ENCODE data around the gene SUGP1.

The SUGP1 gene

GRCh38 chr19:19257836-19258588 is 62.3 kb downstream of the SUGP1 start:
- TF ChIP-seq GATA2 (IDR thresholded peaks at IDR 0.05; ENCODE audit: low read depth, low read length) = no peak
- TF ChIP-seq GATA3 (IDR thresholded peaks at IDR 0.05; ENCODE audit: low read depth, low read length) = no peak

- TF ChIP-seq GATA3 (IDR thresholded peaks at IDR 0.05; ENCODE audit: low read depth, low read length) (no peak), GATA2 (IDR thresholded peaks at IDR 0.05; ENCODE audit: low read depth, low read length) (no peak)
Measured at GRCh38 chr19:19257137-19257536, 63.2 kb downstream of the SUGP1 start.

GRCh38 chr19:19256072-19256969 is 64.0 kb downstream of the SUGP1 start:
- no peak for TF ChIP-seq GATA2 (IDR thresholded peaks at IDR 0.05; ENCODE audit: low read depth, low read length)
- TF ChIP-seq GATA3 (IDR thresholded peaks at IDR 0.05; ENCODE audit: low read depth, low read length) = no peak

- TF ChIP-seq GATA3 (IDR thresholded peaks at IDR 0.05; ENCODE audit: low read depth, low read length) = no peak
- no peak for TF ChIP-seq GATA2 (IDR thresholded peaks at IDR 0.05; ENCODE audit: low read depth, low read length)
Measured at GRCh38 chr19:19250196-19250801, 70.0 kb downstream of the SUGP1 start.

GRCh38 chr19:19240476-19240875 is 79.8 kb downstream of the SUGP1 start:
- TF ChIP-seq GATA2 (IDR thresholded peaks at IDR 0.05; ENCODE audit: low read depth, low read length) = no peak
- no peak for TF ChIP-seq GATA3 (IDR thresholded peaks at IDR 0.05; ENCODE audit: low read depth, low read length)

- no peak for TF ChIP-seq GATA3 (IDR thresholded peaks at IDR 0.05; ENCODE audit: low read depth, low read length)
- TF ChIP-seq GATA2 (IDR thresholded peaks at IDR 0.05; ENCODE audit: low read depth, low read length) = no peak
Measured at GRCh38 chr19:19239675-19240074, 80.6 kb downstream of the SUGP1 start.

- TF ChIP-seq GATA3 (IDR thresholded peaks at IDR 0.05; ENCODE audit: low read depth, low read length) (no peak), GATA2 (IDR thresholded peaks at IDR 0.05; ENCODE audit: low read depth, low read length) (no peak)
Measured at GRCh38 chr19:19238126-19238894, 82.0 kb downstream of the SUGP1 start.

- TF ChIP-seq GATA2 (IDR thresholded peaks at IDR 0.05; ENCODE audit: low read depth, low read length) = no peak
- TF ChIP-seq GATA3 (IDR thresholded peaks at IDR 0.05; ENCODE audit: low read depth, low read length) = no peak
Measured at GRCh38 chr19:19236173-19236572, 84.1 kb downstream of the SUGP1 start.

GRCh38 chr19:19234220-19234816 is 86.0 kb downstream of the SUGP1 start:
- no peak for TF ChIP-seq GATA2 (IDR thresholded peaks at IDR 0.05; ENCODE audit: low read depth, low read length)
- TF ChIP-seq GATA3 (IDR thresholded peaks at IDR 0.05; ENCODE audit: low read depth, low read length) = no peak

- no peak for TF ChIP-seq GATA3 (IDR thresholded peaks at IDR 0.05; ENCODE audit: low read depth, low read length)
- TF ChIP-seq GATA2 (IDR thresholded peaks at IDR 0.05; ENCODE audit: low read depth, low read length) = no peak
Measured at GRCh38 chr19:19232261-19232721, 88.0 kb downstream of the SUGP1 start.

- TF ChIP-seq GATA2 (IDR thresholded peaks at IDR 0.05; ENCODE audit: low read depth, low read length) (no peak), GATA3 (IDR thresholded peaks at IDR 0.05; ENCODE audit: low read depth, low read length) (no peak)
Measured at GRCh38 chr19:19230999-19231398, 89.3 kb downstream of the SUGP1 start.

GRCh38 chr19:19229701-19230100 is 90.6 kb downstream of the SUGP1 start:
- no peak for TF ChIP-seq GATA3 (IDR thresholded peaks at IDR 0.05; ENCODE audit: low read depth, low read length)
- no peak for TF ChIP-seq GATA2 (IDR thresholded peaks at IDR 0.05; ENCODE audit: low read depth, low read length)

- TF ChIP-seq GATA2 (IDR thresholded peaks at IDR 0.05; ENCODE audit: low read depth, low read length) = no peak
Measured at GRCh38 chr19:19227217-19227616, 93.1 kb downstream of the SUGP1 start.
